ENCODE results near the gene RFT1.

DNA sequence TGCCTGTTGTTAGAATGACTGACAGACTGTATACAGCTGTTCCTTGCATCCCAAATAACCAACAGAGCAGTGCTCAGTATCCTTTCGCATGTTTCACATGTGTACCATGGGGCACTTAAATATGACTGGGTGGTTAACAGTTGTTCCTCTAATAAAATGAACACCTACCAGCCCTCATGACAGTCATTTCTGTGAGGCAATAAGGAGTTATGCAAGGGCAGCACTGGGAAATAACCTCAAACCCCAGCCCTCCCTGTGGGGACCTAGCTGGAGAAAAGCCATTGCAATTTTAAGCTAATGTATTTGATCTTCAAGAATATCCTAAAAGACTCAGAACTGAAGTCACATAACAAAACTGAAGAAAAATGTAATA is 7.3 kb downstream of the RFT1 start:
- TF ChIP-seq, protein P1, sequence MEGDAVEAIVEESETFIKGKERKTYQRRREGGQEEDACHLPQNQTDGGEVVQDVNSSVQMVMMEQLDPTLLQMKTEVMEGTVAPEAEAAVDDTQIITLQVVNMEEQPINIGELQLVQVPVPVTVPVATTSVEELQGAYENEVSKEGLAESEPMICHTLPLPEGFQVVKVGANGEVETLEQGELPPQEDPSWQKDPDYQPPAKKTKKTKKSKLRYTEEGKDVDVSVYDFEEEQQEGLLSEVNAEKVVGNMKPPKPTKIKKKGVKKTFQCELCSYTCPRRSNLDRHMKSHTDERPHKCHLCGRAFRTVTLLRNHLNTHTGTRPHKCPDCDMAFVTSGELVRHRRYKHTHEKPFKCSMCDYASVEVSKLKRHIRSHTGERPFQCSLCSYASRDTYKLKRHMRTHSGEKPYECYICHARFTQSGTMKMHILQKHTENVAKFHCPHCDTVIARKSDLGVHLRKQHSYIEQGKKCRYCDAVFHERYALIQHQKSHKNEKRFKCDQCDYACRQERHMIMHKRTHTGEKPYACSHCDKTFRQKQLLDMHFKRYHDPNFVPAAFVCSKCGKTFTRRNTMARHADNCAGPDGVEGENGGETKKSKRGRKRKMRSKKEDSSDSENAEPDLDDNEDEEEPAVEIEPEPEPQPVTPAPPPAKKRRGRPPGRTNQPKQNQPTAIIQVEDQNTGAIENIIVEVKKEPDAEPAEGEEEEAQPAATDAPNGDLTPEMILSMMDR (IDR thresholded peaks at IDR 0.05): no peak
- no peak for TF ChIP-seq POLR2A (IDR thresholded peaks at IDR 0.05)
